ENCODE measurements around the gene RCAN3.
A peak's percentile ranks its signal among the peaks of the same experiment; 100 is the strongest.
"Not testable (repeated sequence)": the region's sequence is repeated elsewhere in the genome, so short reads cannot be mapped to it uniquely, and the experiment has no call there.

RCAN3 gene

DNA sequence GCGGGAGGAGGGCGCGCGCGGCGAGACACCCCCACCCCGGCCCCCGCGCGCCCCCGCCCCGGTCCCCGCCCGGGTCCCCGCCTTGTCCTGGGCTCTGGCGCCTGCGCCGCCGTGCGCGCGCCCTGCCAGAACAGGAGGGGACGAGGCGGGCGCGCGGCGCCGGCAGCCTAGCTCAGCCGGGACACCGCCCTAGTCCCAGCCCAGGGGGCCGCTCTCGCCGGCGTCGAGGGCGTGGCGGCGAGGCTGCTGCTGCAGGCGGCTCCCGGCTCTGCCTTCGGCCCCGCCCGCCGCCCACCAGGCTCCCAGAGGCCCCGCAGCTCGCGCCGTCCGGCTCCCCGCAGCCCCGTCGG, at the start of gene RCAN3:
Gene RCAN3 (plus strand): TSS at position 128 of the 350 bp plus-strand sequence. CDS start 11,537 bp downstream, outside the sequence.
- peak; percentile 91 to 92 for DNase-seq (ENCODE audit: low read depth in 2 of 2)

DNA sequence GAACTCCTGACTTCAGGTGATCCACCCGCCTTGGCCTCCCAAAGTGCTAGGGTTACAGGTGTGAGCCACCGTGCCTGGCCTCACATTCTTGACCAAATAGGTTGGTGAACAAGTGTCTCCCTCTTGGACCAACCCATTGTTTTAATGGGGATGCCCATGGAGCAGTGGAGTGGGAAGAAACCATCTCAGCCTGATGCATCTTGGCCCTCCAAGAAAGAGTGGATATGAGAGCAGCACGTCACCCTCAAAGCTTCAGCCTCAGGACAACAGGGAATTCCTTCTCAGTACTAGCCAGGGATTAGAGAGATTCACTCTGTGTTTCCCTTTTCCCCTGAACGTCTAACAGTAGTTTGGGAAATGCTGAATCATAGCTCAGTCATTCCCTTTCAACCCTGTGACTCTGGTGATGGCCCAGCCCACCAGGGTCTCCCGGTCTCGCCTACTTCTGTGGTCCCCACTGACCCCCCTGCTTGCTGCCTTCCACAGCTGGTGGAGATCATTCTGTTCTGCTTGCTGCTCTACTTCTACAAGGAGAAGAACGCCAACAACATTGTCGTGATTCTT, 49.6 kb upstream of the RCAN3 start:
- no peak for DNase-seq (ENCODE audit: low read depth in 2 of 2)

DNA sequence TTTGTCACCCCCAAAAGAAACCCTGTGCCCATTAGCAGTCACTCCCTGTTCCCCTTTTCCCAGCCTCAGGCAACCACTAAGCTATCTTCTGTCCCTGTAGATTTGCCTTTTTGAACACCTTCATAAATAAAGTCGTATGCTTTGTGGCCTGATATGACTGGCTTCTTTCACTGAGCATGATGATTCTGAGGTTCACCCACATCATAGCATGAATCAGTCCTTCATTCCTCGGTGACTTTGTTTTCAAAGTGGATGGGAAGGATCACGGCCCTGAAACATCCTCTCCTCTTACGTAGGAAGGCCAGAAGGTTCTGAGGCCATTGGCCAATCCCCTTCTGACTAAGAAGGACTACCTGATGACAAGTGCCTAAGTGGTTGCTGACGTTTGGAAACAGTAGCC, 48.0 kb upstream of the RCAN3 start:
- no peak for DNase-seq (ENCODE audit: low read depth in 2 of 2)

DNA sequence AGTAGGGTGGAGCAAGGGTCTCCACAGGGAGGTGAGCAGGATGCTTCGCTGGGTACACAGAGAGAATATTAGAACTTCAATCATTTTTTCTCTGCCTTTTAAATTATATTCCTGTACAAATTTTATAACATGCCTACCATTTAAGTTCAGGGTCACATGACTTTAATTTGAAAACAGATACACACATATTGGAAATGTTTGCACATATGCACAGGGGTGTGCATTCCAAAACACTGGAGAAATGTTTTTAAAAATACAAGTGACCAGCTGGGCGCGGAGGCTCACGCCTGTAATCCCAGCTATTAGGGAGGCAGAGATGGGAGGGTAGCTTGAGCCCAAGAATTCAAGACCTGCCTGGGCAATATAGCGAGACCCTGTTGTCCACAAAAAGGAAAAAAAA, 47.4 kb upstream of the RCAN3 start:
- no peak for DNase-seq (ENCODE audit: low read depth in 2 of 2)

DNA sequence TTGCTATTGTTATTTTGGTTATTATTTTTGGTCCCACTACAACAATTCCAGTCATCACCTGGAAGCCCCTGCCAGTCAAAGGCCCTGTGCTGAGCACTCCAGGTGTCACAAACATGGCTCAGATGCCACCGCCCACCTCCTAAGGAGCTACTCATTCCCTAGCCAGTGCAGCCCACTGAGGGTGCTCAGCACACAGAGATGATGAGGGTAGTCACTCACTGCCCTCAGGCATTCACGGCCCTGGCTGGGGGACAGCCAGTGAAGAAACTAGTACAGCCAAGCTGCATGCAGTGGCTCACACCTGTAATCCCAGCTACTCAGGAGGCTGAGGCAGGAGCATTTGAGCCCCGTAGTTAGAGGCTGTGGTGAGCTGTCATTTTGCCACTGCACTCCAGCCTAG, 44.8 kb upstream of the RCAN3 start:
- DNase-seq (ENCODE audit: low read depth in 2 of 2) = no peak

DNA sequence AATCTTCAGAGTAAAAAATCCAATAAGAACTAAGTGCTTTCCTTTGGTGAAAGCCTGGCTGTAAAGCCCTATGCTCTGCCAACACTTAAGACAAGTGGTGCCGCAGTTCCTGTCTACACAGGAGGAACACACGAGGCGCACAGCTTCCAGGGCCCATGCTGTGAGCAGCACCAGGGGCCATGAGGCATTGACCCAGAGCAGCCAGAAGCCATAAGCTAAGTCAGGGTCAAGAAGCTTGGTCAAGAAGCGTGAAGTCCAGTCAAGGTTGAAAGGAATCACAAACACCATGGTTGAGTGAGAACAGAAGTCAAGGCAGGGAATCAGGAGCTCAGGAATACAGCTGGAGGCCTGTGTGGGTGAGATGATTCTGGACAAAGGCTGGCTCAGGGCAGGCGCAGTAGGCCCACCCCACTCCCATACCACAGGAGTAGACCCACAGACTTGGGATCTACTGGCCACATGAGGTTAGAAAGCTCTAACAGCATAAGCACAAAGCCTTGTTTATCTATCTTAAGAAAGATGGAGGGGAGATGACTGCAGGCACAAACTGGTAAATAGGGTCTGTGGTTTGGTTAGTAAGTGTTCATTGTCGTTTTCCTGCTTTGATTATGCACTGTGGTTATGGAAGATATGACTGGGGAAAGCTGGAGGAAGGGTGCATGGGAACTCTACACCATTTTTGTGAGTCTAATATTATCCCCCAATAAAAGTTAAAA, 42.9 kb upstream of the RCAN3 start:
- DNase-seq (ENCODE audit: low read depth in 2 of 2) = no peak

DNA sequence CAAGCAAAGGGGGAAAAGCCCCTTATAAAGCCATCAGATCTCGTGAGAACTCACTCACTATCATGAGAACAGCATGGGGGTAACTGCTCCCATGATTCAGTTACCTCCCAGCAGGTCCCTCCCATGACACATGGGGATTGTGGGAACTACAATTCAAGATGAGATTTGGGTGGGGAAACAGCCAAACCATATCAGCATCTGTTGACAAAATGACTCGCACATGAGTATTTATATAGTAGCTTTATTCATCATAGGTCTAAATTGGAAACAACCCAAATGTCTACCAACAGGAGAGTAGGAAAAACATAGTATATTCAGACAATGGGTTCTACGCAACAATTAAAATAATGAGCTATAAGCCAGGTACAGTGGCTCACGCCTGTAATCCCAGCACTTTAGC, 40.5 kb upstream of the RCAN3 start:
- DNase-seq (ENCODE audit: low read depth in 2 of 2) = not testable (repeated sequence)

DNA sequence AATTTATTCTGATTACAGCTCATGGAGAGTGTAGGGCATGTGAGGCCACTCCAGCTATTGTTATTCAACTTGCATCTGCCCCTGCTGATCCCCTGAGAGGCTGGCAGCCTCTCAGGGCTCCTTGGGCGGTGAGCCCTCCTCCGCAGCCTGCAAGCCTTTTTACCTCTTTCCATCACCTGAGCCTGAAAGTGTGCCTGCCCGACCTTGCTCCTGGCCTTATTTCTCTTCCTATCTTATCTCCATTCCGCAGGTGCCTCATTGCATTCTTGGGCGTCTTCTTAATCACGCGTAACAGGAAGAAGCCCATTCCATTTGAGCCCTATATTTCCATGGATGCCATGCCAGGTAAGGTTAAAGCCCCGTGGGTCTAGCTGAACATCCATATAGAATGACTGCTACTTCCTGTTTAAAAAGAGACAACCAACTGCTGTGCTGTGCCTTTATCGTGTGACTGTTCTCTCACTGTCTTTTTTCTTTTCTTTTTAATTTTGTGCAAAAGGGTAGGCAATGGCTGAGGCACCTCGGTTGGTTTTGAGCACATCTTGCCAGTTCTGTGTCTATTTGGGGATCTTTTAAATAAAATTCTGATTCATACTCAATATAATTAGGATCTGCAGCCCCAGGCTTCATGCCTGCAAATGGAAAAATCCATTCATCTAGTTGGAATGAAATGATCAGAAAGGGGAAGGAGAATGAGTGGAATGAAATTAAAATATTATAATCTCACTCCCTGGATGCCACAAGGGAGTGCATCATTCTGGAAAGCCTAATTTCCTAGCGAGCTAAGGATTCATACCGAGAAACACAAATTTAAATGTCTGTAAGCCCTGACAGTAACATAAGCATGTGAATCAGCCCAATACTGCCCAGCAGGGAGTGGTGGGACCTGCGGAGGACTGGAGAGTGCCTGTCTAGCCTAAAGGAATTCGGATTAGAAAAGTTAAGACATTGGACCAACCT, 38.6 kb upstream of the RCAN3 start:
- no peak for DNase-seq (ENCODE audit: low read depth in 2 of 2)

DNA sequence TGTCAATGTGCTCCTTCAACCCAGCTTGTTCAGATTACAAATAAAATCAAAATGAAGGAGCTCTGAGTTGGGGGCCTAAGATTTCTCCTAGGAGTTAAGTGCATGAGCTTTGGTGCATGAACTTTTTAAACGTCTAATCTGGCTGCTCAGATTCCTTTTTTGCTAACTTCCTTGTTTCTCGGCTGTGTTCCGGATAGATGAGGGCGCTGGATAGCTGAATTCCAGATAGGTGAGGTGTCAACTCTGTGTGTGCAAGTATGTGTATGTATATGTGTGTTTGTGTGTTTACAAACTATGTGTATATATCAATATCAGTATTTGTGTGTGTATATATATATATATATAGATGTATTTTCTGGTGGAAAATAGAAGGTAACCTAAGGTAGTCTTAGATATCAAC, 37.5 kb upstream of the RCAN3 start:
- no peak for DNase-seq (ENCODE audit: low read depth in 2 of 2)

DNA sequence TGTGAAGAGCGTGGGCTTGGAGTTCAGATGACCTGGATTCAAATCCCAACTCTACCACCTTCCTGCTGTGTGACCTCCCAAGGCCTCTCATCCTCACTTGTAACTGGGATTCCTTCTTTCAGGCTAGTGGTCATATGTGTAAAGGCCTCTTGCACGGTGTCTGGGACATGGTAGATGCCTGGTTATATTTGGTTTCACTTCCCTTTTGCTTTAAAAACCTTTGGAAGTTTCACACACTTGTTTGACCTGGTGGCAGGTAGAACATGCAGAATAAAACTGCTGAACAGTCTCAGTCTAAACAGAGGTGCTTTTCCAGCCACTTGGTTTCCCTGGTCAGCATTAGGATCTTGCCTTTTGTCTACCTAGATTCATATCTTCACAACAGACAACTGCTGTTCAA, 37.0 kb upstream of the RCAN3 start:
- no peak for DNase-seq (ENCODE audit: low read depth in 2 of 2)

DNA sequence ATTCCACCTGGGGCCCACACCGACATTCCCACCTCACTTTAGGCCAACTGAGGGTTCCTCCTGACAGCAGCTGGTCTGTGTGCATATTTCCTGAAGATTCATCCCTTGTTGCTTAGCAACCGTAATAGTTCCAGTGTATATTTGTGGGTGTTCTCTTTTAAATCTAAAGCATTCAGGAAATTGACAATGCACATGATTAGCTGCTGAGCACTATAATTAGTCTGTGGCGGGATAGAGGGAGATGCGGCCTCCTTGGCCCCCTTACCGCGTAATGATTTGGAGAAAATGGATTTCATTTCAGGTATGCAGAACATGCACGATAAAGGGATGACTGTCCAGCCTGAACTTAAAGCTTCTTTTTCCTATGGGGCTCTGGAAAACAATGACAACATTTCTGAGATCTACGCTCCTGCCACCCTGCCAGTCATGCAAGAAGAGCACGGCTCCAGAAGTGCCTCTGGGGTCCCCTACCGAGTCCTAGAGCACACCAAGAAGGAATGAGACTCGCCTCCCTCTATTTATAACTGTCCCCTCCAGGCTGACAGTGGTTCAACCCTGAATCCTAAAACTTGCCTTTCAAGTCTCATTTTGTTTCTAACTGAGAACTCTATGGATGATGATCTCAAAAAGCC, 33.8 kb upstream of the RCAN3 start:
- DNase-seq (ENCODE audit: low read depth in 2 of 2) = no peak

DNA sequence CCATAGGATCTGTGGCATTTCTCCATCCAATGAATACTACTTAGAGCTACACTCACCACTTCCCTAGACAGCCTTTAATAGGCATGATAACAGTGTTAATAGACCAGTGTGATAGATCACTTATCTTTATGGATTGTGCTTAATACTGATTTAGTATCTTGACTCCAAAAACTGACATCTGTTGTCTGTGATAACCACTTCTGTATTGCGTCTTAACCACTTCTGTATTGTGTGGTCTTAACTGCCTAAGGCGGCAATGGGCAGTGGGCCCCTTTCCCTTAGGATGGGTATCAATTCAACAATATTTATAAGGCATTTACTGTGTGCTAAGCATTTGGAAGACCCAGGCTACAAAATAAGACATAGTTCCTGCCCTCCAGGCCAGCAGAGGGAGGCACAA, 32.0 kb upstream of the RCAN3 start:
- DNase-seq (ENCODE audit: low read depth in 2 of 2) = no peak

DNA sequence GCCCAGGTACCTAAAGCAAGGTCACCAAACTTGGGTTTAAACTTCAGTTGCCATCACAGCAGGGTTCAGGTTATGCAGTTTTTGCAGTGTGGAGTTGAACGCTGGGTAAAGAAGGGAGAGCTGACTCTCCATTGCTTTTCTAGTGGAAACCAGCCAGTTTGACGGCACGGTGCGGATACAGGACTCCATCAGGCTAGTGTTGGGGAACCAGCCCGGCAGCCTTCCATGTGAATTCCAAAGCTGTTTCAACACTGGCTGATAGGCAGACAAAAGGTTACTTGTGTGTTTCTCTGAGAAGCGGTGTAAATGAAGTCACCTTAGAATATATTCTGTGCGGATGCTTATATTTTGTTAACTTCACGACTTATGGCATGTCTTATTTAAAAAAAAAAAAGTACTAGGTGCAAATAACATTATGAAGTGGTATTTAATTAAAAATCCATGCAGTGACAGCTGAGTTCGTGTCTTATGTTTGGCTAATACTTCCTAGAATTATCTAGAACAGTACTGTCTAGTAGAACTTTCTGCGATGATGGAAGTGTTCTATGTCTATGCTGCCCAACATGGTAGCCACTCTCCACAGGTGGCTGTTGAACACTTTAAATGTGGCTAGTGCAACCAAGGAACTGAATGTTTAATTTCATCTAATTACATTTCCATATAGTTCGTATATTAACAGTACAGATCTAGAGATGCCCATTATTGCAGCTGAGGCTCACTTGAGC, 29.9 kb upstream of the RCAN3 start:
- DNase-seq (ENCODE audit: low read depth in 2 of 2) = no peak

DNA sequence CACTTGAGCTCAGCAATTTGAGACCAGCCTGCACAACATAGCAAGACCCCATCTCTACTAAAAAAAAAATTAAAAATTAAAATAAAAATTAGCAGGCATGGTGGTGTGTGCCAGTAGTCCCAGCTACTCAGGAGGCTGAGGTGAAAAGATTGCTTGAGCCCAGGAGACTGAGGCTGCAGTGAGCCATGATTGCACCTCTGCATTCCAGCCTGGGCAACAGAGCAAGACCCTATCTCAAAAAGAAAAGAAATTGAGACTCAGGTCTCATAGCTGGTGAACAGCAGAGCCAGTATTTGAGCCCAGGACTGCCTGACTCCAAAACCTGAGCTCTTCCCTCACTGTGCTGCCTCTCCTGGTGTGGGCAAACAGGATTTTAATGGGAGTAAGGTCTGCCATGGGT, 28.4 kb upstream of the RCAN3 start:
- no peak for DNase-seq (ENCODE audit: low read depth in 2 of 2)

DNA sequence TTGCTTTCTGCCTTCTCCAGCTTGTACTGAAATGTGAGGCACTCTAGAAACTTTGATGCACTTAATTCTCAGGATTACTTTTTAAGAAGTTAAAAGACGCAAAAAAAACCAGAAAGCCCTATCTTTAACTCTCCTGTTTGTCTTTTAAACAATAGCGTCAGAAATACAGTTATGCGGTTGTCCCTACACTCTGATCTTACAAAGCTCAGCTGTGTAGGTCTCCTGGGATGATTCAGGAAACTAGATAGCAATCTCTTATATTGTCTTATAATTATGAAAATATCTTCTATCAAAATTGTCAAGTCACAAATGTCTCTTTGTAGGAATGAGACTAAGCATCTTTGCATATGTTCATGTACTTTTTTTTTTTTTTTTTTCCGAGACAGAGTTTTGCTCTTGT, 26.9 kb upstream of the RCAN3 start:
- no peak for DNase-seq (ENCODE audit: low read depth in 2 of 2)

DNA sequence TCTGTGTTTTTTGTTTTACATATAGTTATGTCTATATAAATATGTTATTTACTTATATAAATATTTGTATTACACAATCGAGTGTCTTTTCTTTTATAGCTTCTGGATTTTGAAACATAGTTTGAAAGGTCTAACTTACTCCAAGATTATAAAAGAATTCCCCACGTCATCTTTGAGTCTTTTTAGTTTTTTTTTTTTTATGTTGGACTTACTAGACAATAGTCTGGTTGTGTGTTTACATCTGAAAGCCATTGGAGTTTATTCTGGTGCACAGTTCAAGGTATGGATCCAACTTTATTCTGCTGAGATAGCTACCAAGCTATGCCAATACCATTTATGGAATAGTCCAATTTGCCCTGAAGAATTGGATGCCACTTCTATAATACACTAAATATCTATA, 26.1 kb upstream of the RCAN3 start:
- no peak for DNase-seq (ENCODE audit: low read depth in 2 of 2)

DNA sequence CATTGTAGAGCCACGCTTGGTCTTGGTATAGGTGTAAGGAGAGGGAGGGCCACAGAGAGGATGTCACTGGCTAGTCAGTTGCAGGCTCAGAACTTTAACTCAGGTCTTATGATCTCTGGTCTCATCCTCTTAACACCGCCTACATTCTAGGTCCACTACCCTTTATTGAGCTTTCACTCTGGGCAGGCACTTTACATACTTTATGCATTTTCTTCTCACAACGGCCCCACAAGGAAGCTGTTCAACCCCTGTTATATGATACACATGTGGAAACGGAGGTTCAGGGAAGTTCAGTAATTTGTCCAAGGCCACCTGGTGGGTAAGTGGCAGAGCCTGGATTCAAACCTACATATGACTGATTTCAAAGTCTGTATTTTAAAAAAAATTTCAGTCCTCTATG, 25.3 kb upstream of the RCAN3 start:
- DNase-seq (ENCODE audit: low read depth in 2 of 2) = no peak

DNA sequence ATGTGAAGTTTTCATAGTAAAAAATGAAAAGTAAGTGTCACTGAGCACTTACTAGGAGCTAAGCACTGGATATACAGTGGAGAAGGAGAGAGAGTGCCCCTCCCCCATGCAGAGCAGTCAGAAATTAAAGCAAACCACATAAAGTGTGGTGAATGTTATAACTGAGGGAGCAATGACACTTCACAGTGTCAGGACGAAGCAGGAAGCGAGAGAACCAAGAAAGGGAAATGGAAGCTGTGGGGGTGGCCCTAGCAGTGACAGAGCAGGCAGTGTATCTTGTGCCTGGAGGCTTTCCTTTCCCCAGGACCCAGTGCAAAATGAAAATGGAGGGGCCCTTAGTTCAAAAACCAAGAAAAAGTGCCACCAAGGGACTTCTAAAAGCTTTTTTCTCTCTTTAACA, 21.5 kb upstream of the RCAN3 start:
- DNase-seq (ENCODE audit: low read depth in 2 of 2) = no peak

DNA sequence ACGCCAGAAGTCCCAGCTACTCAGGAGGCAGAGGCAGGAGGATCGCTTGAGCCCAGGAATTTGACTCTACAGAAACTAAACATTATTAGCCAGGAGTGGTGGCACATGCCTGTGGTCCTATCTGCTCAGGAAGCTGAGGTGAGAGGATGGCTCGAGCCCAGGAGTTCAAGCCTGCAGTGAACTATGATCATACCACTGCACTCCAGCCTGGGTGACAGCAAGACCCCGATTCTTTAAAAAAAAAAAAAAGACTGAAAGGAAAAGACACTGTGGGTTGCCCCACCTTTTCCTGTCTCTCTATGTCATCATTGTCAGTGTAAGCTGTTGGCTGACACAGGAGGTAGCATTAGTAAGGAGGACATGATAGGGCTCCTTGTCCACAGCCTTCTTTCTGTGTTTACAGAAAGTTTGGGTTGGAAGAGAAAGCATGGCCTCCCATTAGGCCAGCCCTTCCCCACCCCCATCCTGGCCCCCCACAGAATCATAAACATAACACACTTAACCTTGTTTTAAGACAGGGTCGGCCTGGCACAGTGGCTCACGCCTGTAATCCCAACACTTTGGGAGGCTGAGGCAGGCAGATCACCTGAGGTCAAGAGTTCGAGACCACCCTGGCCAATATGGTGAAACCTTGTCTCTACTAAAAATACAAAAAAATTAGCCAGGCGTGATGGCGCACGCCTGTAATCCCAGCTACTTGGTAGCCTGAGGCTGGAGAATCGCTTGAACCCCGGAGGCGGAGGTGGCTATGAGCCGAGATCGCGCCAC, 20.6 kb upstream of the RCAN3 start:
- no peak for DNase-seq (ENCODE audit: low read depth in 2 of 2)

DNA sequence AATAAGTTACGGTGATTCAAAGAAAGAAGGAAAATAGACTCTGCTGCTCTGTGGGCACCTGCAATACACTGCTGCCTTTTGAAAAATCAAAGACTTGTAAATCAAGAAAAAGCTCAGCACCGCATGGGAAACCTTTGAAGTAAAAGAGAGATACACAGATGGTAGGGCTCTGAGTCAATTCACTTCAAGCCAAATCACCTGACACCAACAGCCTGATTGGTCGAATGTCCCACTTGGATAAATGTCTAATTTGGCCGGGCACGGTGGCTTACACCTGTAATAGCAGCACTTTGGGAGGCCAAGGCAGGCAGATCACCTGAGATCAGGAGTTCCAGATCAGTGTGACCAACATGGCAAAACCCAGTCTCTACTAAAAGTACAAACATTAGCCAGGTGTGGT, 19.2 kb upstream of the RCAN3 start:
- DNase-seq (ENCODE audit: low read depth in 2 of 2) = no peak

DNA sequence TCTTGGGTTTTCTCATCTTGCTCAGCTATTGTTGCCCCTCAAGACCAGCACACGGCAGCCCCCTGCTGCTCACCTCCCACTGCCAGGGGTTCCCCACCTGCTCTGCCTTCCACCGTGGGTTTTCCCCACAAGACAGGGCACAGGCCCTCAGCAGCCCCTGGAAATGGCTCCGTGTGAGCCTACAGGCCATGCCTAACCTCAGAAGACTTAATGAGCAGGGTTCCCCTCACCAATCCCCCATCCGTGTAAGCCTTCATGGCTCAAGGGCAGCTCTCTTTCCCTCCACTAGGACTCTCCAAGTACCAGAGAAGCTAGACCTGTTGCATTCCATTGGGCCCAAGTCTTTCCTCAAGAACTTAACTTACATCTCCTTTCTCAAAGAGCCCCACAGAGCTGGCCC, 18.4 kb upstream of the RCAN3 start:
- no peak for DNase-seq (ENCODE audit: low read depth in 2 of 2)
